H1 (cell line): ENCODE measurements around the gene ZNF70.

ENCODE experiments used
- CTCF ChIP-seq, 3 experiments: IDR thresholded peaks; 1 replicate in 2 of 3; 2 replicates in 1 of 3; pipeline versions ENCODE4 v1.5.1 to v1.6.1; 2011; ENCODE audit warnings: low read length in 3 of 3, mild to moderate bottlenecking in 3 of 3, inconsistent platforms in 2 of 3, low read depth in 1 of 3, moderate library complexity in 1 of 3; ENCODE audit not compliant: insufficient read depth in 1 of 3; ENCODE audit errors: control extremely low read depth in 1 of 3
- EGR1 ChIP-seq: IDR thresholded peaks from 2 replicates; pipeline ENCODE4 v1.6.1; 2011; ENCODE audit warnings: low read depth, low read length, borderline replicate concordance
- EP300 ChIP-seq, 2 experiments: IDR thresholded peaks; 1 replicate in 1 of 2; 2 replicates in 1 of 2; pipeline ENCODE4 v1.6.1; 2011 to 2012; ENCODE audit warnings: low read depth in 2 of 2, low read length in 2 of 2, mild to moderate bottlenecking in 2 of 2, borderline replicate concordance in 1 of 2, inconsistent platforms in 1 of 2, moderate library complexity in 1 of 2
- GABPA ChIP-seq: IDR thresholded peaks from 2 replicates; pipeline ENCODE4 v1.6.1; 2011; ENCODE audit warnings: mild to moderate bottlenecking, low read length, moderate library complexity, borderline replicate concordance; ENCODE audit not compliant: insufficient read depth
- GTF2F1 ChIP-seq: IDR thresholded peaks from 2 replicates; pipeline ENCODE4 v1.6.1; 2012; ENCODE audit warnings: low read depth, low read length, improper control_type of control experiment, borderline replicate concordance
- HDAC2 ChIP-seq, 2 experiments: fragments of 300-600 bp in 1 of 2; sonication (generic) in 1 of 2; IDR thresholded peaks; 2 replicates each; pipeline ENCODE4 v1.6.1; 2011 to 2012; ENCODE audit warnings: low read depth in 2 of 2, low read length in 2 of 2, mild to moderate bottlenecking in 2 of 2, moderate library complexity in 2 of 2, borderline replicate concordance in 1 of 2, inconsistent platforms in 1 of 2
- JUND ChIP-seq: IDR thresholded peaks from 2 replicates; pipeline ENCODE4 v1.6.1; 2011; ENCODE audit warnings: mild to moderate bottlenecking, improper control_type of control experiment, low read length
- KDM5A ChIP-seq: fragments of 200-600 bp; IDR thresholded peaks from 2 replicates; pipeline ENCODE4 v1.7.1; 2012; ENCODE audit warnings: mild to moderate bottlenecking, low read length, inconsistent platforms, mixed read lengths
- POLR2AphosphoS5 ChIP-seq: IDR thresholded peaks from 2 replicates; pipeline ENCODE4 v1.6.1; 2011; ENCODE audit warnings: low read depth, low read length
- SIN3A ChIP-seq, 2 experiments: IDR thresholded peaks in 1 of 2; conservative IDR thresholded peaks in 1 of 2; 2 replicates each; pipeline ENCODE4 v1.6.1; 2011 to 2012; ENCODE audit warnings: low read length in 2 of 2, improper control_type of control experiment in 1 of 2, low read depth in 1 of 2, mild to moderate bottlenecking in 1 of 2
- TAF1 ChIP-seq: IDR thresholded peaks from 2 replicates; pipeline ENCODE4 v1.6.1; 2011; ENCODE audit warnings: mild to moderate bottlenecking, low read depth, low read length
- TF ChIP-seq, protein P1 (sequence below): IDR thresholded peaks from 2 replicates; pipeline ENCODE4 v1.6.1; 2012; ENCODE audit warnings: inconsistent platforms

GRCh38 chr22:23745791-23746190, 5.1 kb downstream of the ZNF70 start:
- TF ChIP-seq POLR2AphosphoS5 (no peak), JUND (no peak), GABPA (no peak), SIN3A (conservative IDR thresholded peaks at IDR 0.05 in 1 of 2, IDR thresholded peaks at IDR 0.05 in 1 of 2; ENCODE audit: low read depth in 1 of 2, low read length in 2 of 2) (no peak), CTCF (IDR thresholded peaks at IDR 0.05; ENCODE audit: control extremely low read depth in 1 of 3, insufficient read depth in 1 of 3, low read depth in 1 of 3, low read length in 3 of 3) (no peak), TAF1 (no peak), HDAC2 (IDR thresholded peaks at IDR 0.05; ENCODE audit: borderline replicate concordance in 1 of 2, low read depth in 2 of 2, low read length in 2 of 2) (no peak), EGR1 (no peak), KDM5A (no peak), EP300 (IDR thresholded peaks at IDR 0.05; ENCODE audit: borderline replicate concordance in 1 of 2, low read depth in 2 of 2, low read length in 2 of 2) (no peak), GTF2F1 (no peak)
- TF ChIP-seq, protein P1, sequence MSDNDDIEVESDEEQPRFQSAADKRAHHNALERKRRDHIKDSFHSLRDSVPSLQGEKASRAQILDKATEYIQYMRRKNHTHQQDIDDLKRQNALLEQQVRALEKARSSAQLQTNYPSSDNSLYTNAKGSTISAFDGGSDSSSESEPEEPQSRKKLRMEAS, result no peak
